Measurements from ENCODE around the gene DYSF.

GRCh38 chr2:71688530-71688929 lies 235.2 kb downstream of the DYSF start:
- TF ChIP-seq CTCF (IDR thresholded peaks at IDR 0.05) (no peak), POLR2A (IDR thresholded peaks at IDR 0.05) (no peak)
